HT1080 (cell line): Measurements from ENCODE around the gene PEX3. TPM values are rescaled to one million over a fixed set of nuclear protein-coding genes. Genes with fewer than 3 reads are reported as not detected.

Source experiments
- DNase-seq: peaks from one replicate; pipeline ENCODE4 v3.0.0-alpha.2; 2015; ENCODE audit warnings: low read depth
- small RNA-seq: library from RNA; depleted of rRNA; stranded (forward); fragments of <200 nt; gene quantifications from one replicate; pipeline ENCODE3, GENCODE V24; 2014
- total RNA-seq: library from RNA; depleted of rRNA; stranded (reverse); fragments of >200 nt; shearing (Covaris generic); gene quantifications from 2 replicates; pipeline ENCODE4 v1.2.3, GENCODE V29; 2014; rRNA removed

The PEX3 gene
- total RNA-seq, 1 experiment from 2014 or later: 27.7 TPM

- DNase-seq: peak; percentile 49
Measured at GRCh38 chr6:143536866-143537691, 86.5 kb downstream of the PEX3 start.

DNA sequence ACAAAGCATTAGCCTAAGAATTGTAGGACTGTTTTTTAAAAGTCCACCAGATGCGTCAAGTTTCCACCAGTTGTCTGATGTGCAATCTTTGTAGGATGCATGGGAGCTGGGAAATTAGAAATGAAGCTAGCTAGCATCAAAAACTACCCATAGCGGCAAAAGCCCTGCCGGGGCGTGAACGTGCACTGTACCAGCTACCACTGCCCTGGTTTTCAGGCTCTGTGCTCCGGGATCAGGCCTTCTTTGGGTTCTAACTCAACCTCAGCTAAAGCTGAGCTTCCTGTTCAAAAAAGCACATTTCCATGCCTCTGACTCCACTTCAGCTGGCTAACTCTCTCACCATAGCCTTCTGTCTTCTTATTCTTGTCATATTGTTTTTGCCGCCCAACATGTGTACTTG, 87.8 kb downstream of the PEX3 start:
- DNase-seq: no peak

- DNase-seq: no peak
Measured at GRCh38 chr6:143539106-143539505, 88.5 kb downstream of the PEX3 start.

GRCh38 chr6:143539734-143540133, 89.1 kb downstream of the PEX3 start:
- no peak for DNase-seq

DNA sequence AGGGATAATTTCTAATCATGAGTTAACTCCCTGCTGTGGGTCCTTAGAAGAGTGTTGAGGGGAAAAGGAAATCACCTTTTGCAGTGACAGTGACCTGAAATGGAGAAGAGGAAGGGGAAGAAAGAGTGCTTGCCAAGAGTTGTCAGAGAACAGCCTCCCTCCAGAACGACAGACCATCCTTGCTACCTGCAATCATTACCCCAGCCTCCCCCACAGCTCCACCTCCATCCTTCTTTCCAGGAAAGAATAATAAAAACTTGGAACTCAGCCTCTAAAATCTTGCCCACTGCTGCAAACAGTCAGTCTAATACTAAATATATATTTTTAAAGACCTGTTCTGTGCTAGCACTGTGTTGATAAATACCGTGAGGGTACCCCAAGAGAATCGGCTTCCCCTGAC, 89.6 kb downstream of the PEX3 start:
- no peak for DNase-seq

Small RNAs within 50 kb of the gene (small RNA-seq; reads per million reads assigned to genes)
- not detected for gene RNA5SP221

Other genes starting within 250 kb of the PEX3 start
- gene ADAT2, start 110 bp upstream of the PEX3 start, total RNA-seq: 5.2 and 5.8 TPM in 2 replicates
- gene FUCA2, start 60.9 kb downstream of the PEX3 start, total RNA-seq: 38.8 and 55.1 TPM in 2 replicates
- 32.2 and 38.5 TPM in 2 replicates for gene PHACTR2, start 227.2 kb downstream of the PEX3 start, total RNA-seq